Duodenal mucosa (tissue), 2 donors: ENCODE measurements around the gene ADH5.
"Not testable (repeated sequence)": the region's sequence is repeated elsewhere in the genome, so short reads cannot be mapped to it uniquely, and the experiment has no call there.

ENCODE experiments used
- H3K27ac ChIP-seq: one replicate; pipeline ENCODE4 v1.7.0; 2013; ENCODE audit warnings: low read depth, low read length
- H3K27me3 ChIP-seq, 2 donors: one replicate each; pipeline ENCODE4 v1.7.0; 2013; ENCODE audit warnings: low read length in 2 of 2, control low read depth in 1 of 2; ENCODE audit not compliant: insufficient read depth in 2 of 2, control insufficient read depth in 1 of 2
- H3K36me3 ChIP-seq, 2 donors: one replicate each; pipeline ENCODE4 v1.7.0; 2013; ENCODE audit warnings: low read length in 2 of 2, control low read depth in 1 of 2; ENCODE audit not compliant: insufficient read depth in 2 of 2, control insufficient read depth in 1 of 2
- H3K4me1 ChIP-seq, 2 donors: one replicate each; pipeline ENCODE4 v1.7.0; 2013; ENCODE audit warnings: low read length in 2 of 2, control low read depth in 1 of 2; ENCODE audit not compliant: insufficient read depth in 2 of 2, control insufficient read depth in 1 of 2
- H3K4me3 ChIP-seq, 2 donors: one replicate each; pipeline ENCODE4 v1.7.0; 2013; ENCODE audit warnings: low read length in 2 of 2, low read depth in 1 of 2
- H3K9ac ChIP-seq, 2 donors: one replicate each; pipeline ENCODE4 v1.7.0; 2013; ENCODE audit warnings: low read length in 2 of 2, low read depth in 1 of 2
- H3K9me3 ChIP-seq, 2 donors: one replicate each; pipeline ENCODE4 v1.7.0; 2013; ENCODE audit warnings: low read length in 2 of 2, control low read depth in 1 of 2; ENCODE audit not compliant: control insufficient read depth in 1 of 2

Gene ADH5

DNA sequence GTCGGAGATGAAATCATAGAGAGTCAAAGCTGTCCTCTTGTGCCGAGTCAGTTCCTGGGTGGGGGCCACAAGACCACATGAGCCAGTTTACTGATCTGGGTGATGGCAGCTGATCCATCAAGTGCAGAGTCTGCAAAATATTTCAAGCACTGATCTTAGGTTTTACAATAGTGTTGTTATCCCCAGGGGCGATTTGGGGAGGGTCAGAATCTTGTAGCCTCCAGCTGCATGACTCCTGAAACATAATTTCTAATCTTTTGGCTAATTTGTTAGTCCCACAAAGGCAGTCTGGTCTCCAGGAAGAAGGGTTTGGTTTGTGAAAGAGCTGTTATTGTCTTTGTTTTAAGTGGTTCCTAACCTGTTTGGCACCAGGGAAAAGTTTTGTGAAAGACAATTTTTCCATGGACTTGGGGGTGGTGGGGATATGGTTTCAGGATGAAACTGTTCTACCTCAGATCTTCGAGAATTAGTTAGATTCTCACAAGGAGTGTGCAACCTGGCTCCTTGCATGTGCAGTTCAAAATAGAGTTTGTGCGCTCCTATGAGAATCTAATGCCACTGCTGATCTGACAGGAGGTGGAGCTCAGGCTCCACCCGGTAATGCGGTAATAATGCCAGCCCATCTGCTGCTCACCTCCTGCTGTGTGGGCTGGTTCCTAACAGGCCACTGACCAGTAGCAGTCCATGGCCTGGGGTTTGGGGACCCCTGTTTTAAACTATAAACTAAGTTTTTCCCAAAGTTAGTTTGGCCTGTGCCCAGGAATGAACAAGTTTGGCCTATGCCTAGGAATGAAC, 63.9 kb downstream of the ADH5 start:
- Histone ChIP-seq H3K27ac (no peak overlapping the region), H3K27me3 (no peaks in the 10 kb centered on the region), H3K36me3 (peaks cover 0 to 4% of the 10 kb centered on the region in 2 donors), H3K4me3 (no peak overlapping the region), H3K9ac (no peak overlapping the region), H3K9me3 (peaks cover 6 to 19% of the 10 kb centered on the region in 2 donors), H3K4me1 (peaks cover 14 to 32% of the 10 kb centered on the region in 2 donors)

GRCh38 chr4:99023800-99024251, 64.8 kb downstream of the ADH5 start:
- peaks cover 14 to 32% of the 10 kb centered on the region in 2 donors for H3K4me1 ChIP-seq
- H3K9me3 ChIP-seq: peaks cover 6 to 19% of the 10 kb centered on the region in 2 donors
- not testable (repeated sequence) for H3K9ac ChIP-seq, H3K27ac ChIP-seq, H3K27me3 ChIP-seq, H3K4me3 ChIP-seq, H3K36me3 ChIP-seq

- H3K4me1 ChIP-seq: peaks cover 14 to 22% of the 10 kb centered on the region in 2 donors
- H3K9me3 ChIP-seq: peaks cover 6 to 19% of the 10 kb centered on the region in 2 donors
- no peak overlapping the region for H3K27ac ChIP-seq
- peaks cover 0 to 4% of the 10 kb centered on the region in 2 donors for H3K36me3 ChIP-seq
- no peak overlapping the region for H3K4me3 ChIP-seq
- no peaks in the 10 kb centered on the region for H3K27me3 ChIP-seq
- no peak overlapping the region for H3K9ac ChIP-seq
Observed at GRCh38 chr4:99022566-99022965, 66.0 kb downstream of the ADH5 start.

DNA sequence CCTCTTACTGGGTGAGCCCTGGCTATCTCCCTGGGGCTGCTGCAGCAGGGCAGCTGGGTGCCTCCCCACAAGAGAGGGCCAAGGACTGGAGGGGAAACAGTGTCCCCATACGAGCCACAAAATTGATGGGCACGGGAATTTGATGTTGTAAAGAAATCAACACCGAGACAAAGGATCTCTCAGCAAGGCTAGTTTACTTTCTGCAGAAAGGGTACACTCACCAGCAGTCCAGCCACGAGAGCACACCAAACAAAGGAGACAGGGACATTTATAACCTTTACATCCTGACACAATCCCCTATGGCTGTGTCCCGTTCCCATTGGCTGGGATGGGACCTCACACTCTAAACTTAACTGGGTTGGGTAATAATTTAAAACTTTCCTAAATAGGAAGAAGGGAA, 67.2 kb downstream of the ADH5 start:
- peaks cover 14 to 17% of the 10 kb centered on the region in 2 donors for H3K4me1 ChIP-seq
- peaks cover 0 to 4% of the 10 kb centered on the region in 2 donors for H3K36me3 ChIP-seq
- no peak overlapping the region for H3K27ac ChIP-seq
- H3K4me3 ChIP-seq: no peak overlapping the region
- peaks cover 6 to 19% of the 10 kb centered on the region in 2 donors for H3K9me3 ChIP-seq
- no peaks in the 10 kb centered on the region for H3K27me3 ChIP-seq
- H3K9ac ChIP-seq: no peak overlapping the region
